Lower leg skin (tissue), 3 donors: ENCODE data around the gene SLBP.

Experiments
- CTCF ChIP-seq, 3 donors: fragments of 450-650 bp; IDR thresholded peaks; one replicate each; pipeline ENCODE4 v1.5.1; 2016; ENCODE audit warnings: antibody characterized with exemption in 3 of 3, mild to moderate bottlenecking in 3 of 3, moderate library complexity in 2 of 3
- POLR2A ChIP-seq, 2 donors: fragments of 450-650 bp; IDR thresholded peaks; one replicate each; pipeline ENCODE4 v1.6.1; 2016 to 2017; ENCODE audit warnings: antibody characterized with exemption in 2 of 2, mild to moderate bottlenecking in 1 of 2, moderate library complexity in 1 of 2

- TF ChIP-seq POLR2A (IDR thresholded peaks at IDR 0.05) (no peak), CTCF (IDR thresholded peaks at IDR 0.05) (no peak)
Measured at GRCh38 chr4:1748465-1748995, 36.4 kb upstream of the SLBP start.
